Dedifferentiated amniotic fluid mesenchymal stem cell (primary cell): ENCODE data around the gene PCBD1.
"Not testable (repeated sequence)": the region's sequence is repeated elsewhere in the genome, so short reads cannot be mapped to it uniquely, and the experiment has no call there.

ENCODE experiments used
- DNase-seq: peaks from one replicate; pipeline ENCODE4 v3.0.0-alpha.2; 2016; ENCODE audit errors: extremely low spot score

Gene PCBD1

DNA sequence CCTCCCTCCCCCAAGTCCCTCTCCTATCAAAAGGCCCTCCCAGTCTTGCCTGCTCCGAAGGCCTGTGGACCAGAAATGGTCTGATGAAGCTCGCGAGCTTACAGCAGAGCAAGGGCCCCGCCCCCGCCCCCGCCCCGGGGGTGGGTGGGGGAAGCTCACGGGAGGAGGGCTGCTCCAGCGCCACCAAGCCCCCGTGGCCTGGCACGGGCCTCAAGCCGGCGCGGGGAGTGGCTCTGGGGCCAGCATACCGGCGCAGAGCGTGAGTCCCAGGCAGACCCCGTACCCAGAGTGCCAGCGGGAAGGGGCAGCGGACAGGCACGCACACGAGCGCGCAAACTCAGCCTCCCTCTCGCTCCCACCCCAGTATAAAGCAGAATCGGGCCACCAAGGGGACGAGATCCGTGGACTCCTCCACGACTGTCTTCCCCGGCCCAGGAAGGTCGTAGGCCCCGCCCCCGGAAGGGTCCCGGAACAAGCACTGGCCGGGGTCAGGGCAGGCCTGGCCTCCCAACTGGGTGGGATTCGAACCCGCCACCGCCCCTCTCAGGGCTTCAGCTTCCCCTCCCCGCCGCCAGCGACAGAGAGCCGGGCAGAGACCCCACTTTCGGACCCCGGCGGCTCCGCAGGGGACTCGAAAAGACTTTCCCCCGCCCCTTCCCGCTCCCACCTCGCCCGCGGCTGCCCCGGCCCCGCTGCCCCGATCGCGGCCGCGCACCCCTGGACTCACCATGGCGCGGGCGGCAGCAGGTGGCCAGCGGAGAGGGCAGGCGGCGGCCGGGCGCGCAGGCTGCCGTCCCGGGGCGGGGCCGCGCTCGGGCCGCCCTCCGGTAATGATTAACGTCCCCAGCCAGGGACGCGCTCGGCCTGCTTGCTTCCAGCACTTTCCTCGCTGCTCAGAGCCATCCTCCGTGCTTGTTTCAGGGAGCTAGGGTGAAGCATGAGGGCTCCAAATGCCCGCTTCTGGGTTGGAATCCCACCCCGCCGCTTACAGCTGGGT lies at the start of gene PCBD1:
TSS of gene PCBD1 (minus strand) at position 762 of the 997 bp plus-strand sequence. CDS start at position 730, 32 bp downstream.
- no peak for DNase-seq

DNA sequence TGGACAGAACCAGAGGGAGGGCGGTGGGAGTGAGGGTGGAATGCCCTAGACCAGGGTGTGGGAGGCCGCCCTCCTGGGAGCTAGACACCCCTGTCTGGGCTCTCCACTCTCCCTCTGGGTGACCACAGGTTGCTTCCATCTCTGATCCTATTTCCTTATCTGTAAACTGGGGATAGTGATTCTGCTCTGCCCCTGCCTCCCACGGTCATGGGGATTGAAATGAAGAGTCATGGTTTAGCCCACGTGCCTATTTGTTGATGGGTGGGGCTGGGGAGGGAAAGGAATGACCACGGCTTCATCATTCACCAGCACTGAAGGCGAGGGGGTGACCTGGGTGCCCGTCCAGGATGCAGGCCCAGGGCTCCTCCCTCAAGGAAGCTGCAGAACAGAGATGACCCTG lies 49.3 kb upstream of the PCBD1 start:
- DNase-seq, result no peak

DNA sequence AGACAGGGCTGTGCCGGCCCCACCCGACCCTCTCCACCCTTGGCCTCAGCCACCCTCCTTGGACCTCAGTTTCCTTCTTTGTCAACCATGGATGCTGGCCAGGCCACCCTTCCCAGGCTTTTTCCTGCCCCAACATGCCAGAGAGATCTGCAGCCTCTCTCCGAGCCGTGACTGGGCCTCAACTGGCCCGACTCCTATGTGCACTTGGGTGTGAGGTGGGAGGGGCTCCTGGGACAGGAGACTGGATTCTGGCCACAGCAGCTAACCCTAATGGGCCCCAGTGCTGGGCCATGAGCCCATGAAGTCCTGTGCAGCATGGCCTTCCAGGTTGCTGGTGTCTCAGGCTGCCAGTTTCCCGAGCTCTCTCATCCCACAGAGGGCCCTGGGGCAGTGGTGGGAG lies 47.7 kb upstream of the PCBD1 start:
- DNase-seq, result no peak

- DNase-seq, result no peak
These were observed 47.3 kb upstream of the PCBD1 start for GRCh38 chr10:70935631-70936030.

- DNase-seq, result no peak
These were observed 46.8 kb upstream of the PCBD1 start for GRCh38 chr10:70935125-70935625.

DNA sequence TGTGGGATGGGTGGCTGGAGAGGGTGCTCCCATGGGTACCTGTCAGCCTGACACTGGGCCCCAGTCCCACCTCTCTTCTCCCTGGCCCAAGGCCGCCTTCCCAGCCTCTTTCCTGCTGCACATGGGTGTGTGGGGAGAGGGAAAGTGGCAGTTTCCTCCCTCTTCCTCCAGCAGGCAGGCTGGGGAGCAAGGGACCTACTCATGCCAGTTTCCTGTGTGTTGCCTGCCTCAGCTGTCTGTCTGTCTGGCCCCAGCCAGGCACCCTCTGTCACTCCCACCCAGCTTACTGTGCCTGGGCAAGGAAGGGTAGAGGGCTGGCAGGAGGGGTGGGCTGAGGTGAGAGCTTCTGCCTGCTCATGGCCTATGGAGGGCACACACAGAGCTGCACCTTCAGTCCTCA lies 46.3 kb upstream of the PCBD1 start:
- no peak for DNase-seq

- no peak for DNase-seq
These were observed 44.2 kb upstream of the PCBD1 start for GRCh38 chr10:70932392-70933196.

GRCh38 chr10:70931168-70931815 lies 42.9 kb upstream of the PCBD1 start:
- no peak for DNase-seq

GRCh38 chr10:70930263-70931000 lies 42.1 kb upstream of the PCBD1 start:
- no peak for DNase-seq

DNA sequence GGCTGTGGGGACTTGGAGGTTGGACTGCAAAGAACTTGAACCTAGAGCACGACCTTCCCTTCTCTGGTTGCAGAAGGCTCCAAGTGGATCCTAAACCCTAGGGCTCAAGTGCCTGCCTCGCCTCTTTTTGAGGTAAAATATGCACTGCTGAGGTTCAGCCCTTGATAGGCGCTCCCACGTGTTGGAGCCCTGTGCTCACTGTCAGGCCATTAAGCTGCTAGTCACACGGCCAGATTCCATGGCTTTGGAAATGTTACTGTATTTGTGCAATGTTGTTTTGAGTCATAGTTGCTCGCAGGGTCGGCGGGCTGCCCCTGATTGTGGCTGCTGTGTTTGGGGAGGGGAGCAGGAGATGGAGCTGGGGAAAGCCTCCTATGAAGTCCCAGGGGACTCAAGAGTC lies 39.8 kb upstream of the PCBD1 start:
- DNase-seq, result no peak

DNA sequence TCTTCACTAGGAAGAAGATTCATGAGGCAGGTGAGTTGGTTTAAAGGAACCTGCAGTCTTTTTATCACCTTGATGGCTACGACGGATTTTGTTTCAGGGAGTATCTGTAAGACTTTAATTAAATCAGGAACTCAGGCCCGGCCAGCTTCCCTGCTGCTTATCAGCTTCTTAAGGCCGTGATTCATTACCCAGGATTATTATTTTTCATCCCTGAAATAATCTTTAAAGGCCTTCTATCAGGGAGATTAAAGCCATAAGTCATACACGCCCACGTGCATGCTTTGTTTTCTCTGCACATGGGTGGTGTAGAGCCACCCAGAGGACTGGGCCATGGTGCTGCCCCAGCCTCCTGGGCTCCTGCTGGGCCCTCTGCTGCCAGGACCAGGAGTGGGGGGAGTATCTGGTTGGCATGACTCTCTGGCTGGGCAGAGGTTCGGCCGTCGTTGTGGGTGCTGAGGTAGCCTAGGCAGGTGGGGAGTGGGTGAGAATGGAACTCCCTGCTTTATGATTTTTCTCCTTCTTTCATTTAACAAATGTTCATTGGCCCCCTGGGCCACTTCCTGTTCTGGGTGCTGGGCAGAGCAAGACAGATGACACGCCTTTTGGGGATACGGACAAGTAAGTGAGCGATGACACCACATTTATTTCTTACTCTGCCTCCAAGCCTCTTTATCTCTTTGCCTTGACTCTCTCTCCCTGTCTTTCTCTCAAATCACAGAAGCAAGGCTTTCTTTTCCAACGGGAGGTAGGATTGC lies 39.0 kb upstream of the PCBD1 start:
- DNase-seq, result no peak

- DNase-seq, result no peak
These were observed 38.0 kb upstream of the PCBD1 start for GRCh38 chr10:70926226-70927000.

DNA sequence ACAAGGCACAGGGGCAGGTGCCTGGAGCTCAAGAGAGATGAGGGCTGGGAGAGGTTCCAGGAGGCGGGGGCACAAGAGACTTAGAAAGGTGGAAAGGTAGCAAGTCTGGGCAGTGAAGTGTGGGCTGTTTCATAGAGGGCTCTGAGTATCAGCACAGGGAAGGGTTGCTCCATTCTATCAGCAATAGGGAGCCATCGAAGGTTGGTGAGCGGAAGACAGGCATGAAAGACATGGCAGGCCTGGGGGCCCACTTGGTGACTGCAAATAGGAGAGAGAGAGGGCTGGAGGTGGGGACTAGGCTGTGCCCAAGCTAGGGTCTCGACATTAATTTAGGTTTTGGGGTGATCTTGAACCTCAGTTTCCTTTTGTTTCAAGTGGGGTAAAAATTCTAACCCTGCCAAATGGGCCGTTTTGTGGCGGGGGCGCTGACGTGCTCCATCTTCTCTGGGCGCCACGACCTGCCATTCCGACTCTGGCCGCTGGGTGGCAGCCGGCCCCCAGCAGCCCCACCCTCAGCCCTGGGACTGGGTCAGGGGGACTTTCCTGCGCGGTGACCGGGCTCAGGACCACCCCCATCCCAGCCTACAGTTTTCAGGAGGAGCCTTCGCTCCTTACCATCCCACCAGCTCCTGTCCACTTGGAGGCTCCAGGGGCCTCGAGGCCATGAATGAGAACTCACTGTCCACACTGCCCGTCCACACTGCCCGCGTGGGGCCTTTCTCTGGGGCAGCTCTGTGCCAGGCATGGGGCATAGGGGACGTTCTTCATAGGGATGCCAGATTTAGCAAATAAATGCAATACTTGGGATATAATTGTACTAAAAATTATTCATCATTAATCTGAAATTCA lies 37.2 kb upstream of the PCBD1 start:
- DNase-seq, result no peak

GRCh38 chr10:70923696-70924095 lies 35.3 kb upstream of the PCBD1 start:
- no peak for DNase-seq

DNA sequence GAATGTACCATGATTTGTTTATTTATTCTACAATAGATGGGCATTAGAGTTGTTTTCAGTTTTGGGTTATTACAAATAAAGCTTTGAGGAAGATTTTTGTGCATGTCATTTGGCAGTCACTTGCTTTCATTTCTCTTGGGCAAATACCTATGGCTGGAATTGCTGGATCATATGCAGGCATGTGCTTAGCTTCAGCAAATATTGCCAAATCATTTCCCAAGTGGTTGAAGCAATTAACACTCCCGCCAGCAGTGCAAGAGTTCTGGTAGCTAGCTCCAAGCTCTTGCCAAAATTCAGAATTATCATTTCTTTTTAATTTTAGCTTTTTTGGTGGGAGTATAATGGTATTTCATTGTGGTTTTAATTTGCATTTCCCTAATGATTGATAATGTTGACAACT lies 32.9 kb upstream of the PCBD1 start:
- DNase-seq, result no peak

DNA sequence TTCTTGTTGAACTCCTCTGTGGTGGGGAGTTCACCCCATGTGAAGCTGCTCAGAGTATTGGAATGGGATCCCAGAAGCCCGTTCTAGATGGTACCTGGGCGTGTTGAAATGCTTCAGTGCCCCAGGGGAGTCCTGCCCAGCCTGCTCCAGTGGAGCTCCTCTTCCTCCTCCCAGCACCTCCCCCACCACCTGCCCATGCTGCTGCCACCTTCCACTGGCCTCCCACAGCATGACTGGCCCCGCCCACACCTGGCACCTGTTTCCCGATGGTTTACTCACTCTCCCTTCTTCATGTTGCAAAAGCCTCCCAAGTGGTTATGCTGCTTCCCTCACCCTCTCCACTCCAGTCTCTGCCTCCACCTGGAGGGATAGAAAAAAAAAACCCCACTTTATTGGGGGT lies 32.2 kb upstream of the PCBD1 start:
- DNase-seq, result no peak

DNA sequence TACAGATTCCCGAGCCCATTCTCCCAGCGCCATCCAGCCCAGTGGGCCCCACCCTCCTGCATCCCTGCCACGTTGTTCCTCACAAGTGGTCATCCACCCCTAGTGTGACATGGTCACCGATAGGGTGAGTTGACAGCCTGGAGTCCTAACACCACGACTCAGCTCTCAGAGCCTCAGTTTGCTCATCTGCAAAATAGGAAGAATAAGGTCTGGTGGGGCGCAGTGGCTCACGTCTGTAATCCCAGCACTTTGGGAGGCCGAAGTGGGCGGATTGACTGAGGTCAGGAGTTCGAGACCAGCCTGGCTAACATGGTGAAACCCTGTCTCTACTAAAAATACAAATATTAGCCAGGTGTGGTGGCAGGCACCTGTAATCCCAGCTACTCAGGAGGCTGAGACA lies 31.5 kb upstream of the PCBD1 start:
- not testable (repeated sequence) for DNase-seq

- DNase-seq, result no peak
These were observed 30.6 kb upstream of the PCBD1 start for GRCh38 chr10:70918851-70919530.
